Muscle layer of duodenum (tissue), 2 donors: ENCODE data around the gene CEP85.

Experiments
- H3K27ac ChIP-seq: one replicate; pipeline ENCODE4 v1.7.0; 2013; ENCODE audit warnings: mild to moderate bottlenecking, low read length
- H3K27me3 ChIP-seq: one replicate; pipeline ENCODE4 v1.7.0; 2013; ENCODE audit warnings: low read depth, mild to moderate bottlenecking, control low read depth, low read length
- H3K36me3 ChIP-seq, 2 donors: one replicate each; pipeline ENCODE4 v1.7.0; 2013; ENCODE audit warnings: low read length in 2 of 2, control low read depth in 1 of 2, mild to moderate bottlenecking in 1 of 2; ENCODE audit not compliant: insufficient read depth in 2 of 2, control insufficient read depth in 1 of 2
- H3K4me1 ChIP-seq, 2 donors: one replicate each; pipeline ENCODE4 v1.7.0; 2013; ENCODE audit warnings: low read length in 2 of 2, mild to moderate bottlenecking in 2 of 2, control low read depth in 1 of 2, moderate library complexity in 1 of 2; ENCODE audit not compliant: insufficient read depth in 2 of 2, control insufficient read depth in 1 of 2
- H3K4me3 ChIP-seq, 2 donors: one replicate each; pipeline ENCODE4 v1.7.0; 2013; ENCODE audit warnings: low read length in 2 of 2, low read depth in 1 of 2, mild to moderate bottlenecking in 1 of 2
- H3K9me3 ChIP-seq, 2 donors: one replicate each; pipeline ENCODE4 v1.7.0; 2013; ENCODE audit warnings: low read length in 2 of 2, control low read depth in 1 of 2, mild to moderate bottlenecking in 1 of 2; ENCODE audit not compliant: control insufficient read depth in 1 of 2
- donor health status: healthy.

Gene CEP85, protein sequence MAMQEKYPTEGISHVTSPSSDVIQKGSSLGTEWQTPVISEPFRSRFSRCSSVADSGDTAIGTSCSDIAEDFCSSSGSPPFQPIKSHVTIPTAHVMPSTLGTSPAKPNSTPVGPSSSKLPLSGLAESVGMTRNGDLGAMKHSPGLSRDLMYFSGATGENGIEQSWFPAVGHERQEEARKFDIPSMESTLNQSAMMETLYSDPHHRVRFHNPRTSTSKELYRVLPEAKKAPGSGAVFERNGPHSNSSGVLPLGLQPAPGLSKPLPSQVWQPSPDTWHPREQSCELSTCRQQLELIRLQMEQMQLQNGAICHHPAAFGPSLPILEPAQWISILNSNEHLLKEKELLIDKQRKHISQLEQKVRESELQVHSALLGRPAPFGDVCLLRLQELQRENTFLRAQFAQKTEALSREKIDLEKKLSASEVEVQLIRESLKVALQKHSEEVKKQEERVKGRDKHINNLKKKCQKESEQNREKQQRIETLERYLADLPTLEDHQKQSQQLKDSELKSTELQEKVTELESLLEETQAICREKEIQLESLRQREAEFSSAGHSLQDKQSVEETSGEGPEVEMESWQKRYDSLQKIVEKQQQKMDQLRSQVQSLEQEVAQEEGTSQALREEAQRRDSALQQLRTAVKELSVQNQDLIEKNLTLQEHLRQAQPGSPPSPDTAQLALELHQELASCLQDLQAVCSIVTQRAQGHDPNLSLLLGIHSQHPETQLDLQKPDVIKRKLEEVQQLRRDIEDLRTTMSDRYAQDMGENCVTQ

DNA sequence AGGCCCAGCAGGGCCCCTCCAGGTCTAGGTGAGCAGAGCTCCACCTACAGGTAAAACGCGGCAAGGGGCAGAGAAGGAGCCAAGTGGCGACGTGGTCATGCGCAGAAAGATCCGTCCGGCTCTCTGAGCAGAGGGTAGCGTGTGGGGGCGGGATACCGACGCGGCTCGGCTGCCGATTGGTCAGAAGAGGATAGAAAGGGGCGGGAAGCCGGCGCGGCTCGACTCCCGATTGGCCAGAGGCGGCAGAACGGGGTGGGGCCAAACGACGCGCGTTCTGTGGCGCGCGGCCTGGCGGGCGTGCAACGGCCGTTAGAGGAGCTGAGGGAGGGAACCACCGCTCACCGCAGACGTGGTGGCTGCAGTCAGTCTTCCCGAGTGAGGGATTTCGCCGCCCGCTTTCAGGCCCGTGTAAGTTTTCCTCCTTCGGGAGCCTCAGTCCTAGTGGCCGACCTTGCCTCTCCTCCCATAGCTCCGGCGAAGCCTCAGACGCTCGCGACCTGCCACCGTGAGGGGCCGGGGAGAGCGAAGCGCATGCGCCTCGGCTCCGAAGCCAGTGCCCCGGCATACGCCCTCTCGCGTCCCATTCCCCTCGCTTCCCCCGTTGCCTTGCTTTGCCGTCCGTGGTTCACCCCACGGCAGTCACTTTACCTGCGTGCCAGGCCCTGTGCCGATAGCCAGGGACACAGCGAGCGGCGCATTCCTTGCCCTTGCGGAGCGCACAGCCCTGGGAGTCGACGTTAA, at the start of gene CEP85:
CEP85 (plus strand) TSS at position 298 of the 741 bp plus-strand sequence. CDS start 5,584 bp downstream, outside the sequence.
- Histone ChIP-seq H3K27ac (peak within 1 kb of the TSS; percentile 93), H3K27me3 (no peaks in the 10 kb centered on the region), H3K4me1 (peaks cover 4 to 5% of the 10 kb centered on the region in 2 donors), H3K9me3 (no peaks in the 10 kb centered on the region), H3K36me3 (no peaks in the 10 kb centered on the region), H3K4me3 (peak within 1 kb of the TSS; percentile 79 to 89)

DNA sequence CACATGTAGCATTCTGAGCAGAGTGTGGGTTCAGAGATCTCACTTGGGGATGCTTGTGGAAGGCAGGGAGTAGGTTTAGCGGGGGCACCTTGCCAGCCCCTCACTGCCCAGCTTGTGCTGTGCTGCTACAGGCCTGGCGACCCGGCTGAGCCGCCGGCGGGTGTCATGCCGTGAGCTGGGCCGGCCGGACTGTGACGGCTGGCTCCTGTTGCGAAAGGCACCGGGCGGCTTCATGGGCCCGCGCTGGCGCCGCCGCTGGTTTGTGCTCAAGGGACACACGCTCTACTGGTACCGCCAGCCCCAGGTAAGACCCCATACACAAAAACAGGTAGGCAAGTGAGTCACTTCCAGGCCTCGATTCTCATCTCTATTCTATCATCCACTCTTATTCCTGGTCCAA, 49.1 kb upstream of the CEP85 start:
- no peaks in the 10 kb centered on the region for H3K27me3 ChIP-seq
- no peaks in the 10 kb centered on the region for H3K9me3 ChIP-seq
- no peak overlapping the region for H3K4me3 ChIP-seq
- no peak overlapping the region for H3K27ac ChIP-seq
- H3K4me1 ChIP-seq: no peaks in the 10 kb centered on the region
- H3K36me3 ChIP-seq: no peaks in the 10 kb centered on the region

DNA sequence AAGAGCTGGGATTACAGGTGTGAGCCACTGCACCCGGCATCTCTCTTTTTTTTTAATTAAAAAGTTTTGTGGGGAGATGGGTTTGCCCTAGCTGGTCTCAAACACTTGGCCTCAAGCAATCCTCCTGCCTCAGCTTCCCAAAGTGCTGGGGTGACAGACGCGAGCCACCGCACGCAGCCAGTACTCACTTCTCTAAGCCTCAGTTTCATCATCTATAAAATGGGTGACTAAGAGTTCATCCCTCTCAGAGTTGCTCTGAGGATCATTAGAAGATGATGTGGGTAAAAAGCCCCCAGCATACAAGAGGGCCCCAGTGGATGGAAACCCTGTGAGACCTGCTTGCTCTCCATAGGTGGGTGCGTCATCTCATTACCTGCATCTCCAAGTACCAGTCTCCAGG, 46.1 kb upstream of the CEP85 start:
- H3K9me3 ChIP-seq: no peaks in the 10 kb centered on the region
- H3K36me3 ChIP-seq: no peaks in the 10 kb centered on the region

DNA sequence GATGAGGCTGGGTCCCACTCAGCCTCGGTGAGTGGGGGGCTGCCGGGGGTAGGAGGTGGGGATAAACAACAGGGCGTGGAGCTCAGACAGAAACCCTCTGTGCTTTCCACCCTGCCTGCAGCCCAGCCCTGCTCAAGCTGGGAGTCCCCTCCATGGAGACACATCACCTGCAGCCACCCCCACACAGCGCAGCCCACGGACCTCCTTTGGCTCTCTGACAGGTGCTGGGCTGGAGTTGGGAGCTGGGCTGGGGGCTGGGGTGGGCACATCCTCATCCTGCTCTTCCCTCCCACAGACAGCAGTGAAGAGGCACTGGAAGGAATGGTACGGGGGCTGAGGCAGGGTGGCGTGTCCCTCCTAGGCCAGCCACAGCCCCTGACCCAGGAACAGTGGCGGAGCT, 45.5 kb upstream of the CEP85 start:
- no peaks in the 10 kb centered on the region for H3K4me1 ChIP-seq
- no peak overlapping the region for H3K4me3 ChIP-seq
- no peaks in the 10 kb centered on the region for H3K36me3 ChIP-seq
- no peaks in the 10 kb centered on the region for H3K27me3 ChIP-seq
- no peak overlapping the region for H3K27ac ChIP-seq
- H3K9me3 ChIP-seq: no peaks in the 10 kb centered on the region

More for the DNA sequence above, 46.1 kb upstream of the CEP85 start:
- Histone ChIP-seq H3K4me3 (no peak overlapping the region), H3K27ac (no peak overlapping the region), H3K27me3 (no peaks in the 10 kb centered on the region), H3K4me1 (no peaks in the 10 kb centered on the region)

DNA sequence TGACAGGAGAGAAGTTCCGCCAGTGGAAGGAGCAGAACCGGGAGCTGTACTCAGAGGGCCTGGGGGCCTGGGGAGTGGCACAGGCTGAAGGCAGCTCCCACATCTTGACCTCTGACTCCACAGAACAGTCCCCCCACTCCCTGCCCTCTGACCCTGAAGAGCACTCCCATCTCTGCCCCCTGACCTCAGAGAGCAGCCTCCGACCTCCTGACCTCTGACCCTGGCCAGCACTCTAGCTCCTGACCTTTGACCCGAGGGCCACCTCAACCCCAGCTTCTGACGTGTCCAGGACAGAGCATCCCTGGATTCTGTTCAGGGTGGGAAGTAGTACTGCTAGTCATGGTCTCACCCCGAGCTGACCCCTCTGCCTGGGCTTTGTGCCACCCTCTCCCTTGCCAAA, 44.7 kb upstream of the CEP85 start:
- Histone ChIP-seq H3K4me3 (no peak overlapping the region), H3K36me3 (no peaks in the 10 kb centered on the region), H3K9me3 (no peaks in the 10 kb centered on the region), H3K27ac (no peak overlapping the region), H3K27me3 (no peaks in the 10 kb centered on the region), H3K4me1 (no peaks in the 10 kb centered on the region)

DNA sequence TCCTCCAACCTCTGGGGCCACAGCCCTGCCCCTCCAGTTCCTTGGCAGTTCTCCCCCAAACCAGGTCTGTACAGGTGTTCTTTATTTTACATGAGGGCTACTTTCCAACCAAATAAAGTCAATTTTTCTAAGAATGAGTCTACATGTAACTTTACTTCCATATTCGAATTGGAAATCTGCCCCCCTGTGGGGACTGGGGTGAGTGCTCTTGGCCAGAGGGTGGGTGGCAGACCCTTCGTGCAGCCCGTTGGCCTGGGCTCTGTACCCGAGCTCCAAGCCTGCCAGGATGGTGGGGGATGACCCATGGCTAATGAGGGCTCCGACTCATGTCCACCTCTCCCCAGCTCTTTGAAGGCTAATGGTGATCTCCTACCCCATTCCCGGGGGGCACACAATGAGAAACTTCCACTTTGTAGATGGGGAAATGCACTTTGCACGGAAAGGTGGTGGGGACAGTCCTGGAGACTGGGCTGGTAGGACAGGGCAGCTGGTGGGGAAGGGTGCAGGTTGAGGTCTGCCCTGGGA, 44.2 kb upstream of the CEP85 start:
- no peak overlapping the region for H3K27ac ChIP-seq

DNA sequence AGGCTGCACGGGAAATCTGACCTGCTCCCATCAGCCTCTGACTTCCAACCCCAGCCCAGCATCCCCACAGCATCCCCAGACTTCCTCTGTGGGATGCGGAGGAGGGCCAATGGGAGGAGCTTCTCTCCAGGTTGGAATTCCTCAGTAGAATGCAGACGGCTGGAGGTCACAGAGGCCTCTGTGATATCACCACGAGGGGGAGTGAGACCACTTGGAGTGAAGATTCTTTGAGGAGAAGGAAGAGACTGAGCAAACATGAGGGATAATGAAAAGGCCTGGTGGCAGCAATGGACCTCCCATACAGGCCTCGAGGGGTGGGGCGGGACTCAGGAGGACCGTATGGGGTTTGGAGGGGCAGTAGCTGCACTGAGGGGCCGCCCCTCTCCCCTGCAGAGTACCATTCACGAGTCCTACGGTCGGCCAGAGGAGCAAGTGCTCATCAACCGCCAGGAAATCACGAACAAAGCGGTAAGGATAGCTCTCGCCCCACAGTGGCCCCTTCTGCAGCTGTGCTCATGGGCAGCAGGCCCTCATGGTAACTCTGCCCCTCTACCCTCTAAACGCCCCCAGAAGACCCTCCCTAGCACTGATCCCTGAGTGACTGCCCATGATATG, 43.5 kb upstream of the CEP85 start, which contains the start of gene CATSPER4:
CATSPER4 (plus strand) TSS at position 230 of the 615 bp plus-strand sequence; CDS start at position 256, 26 bp downstream.
- Histone ChIP-seq H3K27ac (no peak within 1 kb of the TSS), H3K4me3 (no peak within 1 kb of the TSS), H3K36me3 (no peaks in the 10 kb centered on the region), H3K4me1 (no peaks in the 10 kb centered on the region), H3K27me3 (no peaks in the 10 kb centered on the region), H3K9me3 (no peaks in the 10 kb centered on the region)

More for the DNA sequence above, 44.2 kb upstream of the CEP85 start:
- Histone ChIP-seq H3K27me3 (no peaks in the 10 kb centered on the region), H3K36me3 (no peaks in the 10 kb centered on the region), H3K4me1 (no peaks in the 10 kb centered on the region), H3K4me3 (no peak overlapping the region), H3K9me3 (no peaks in the 10 kb centered on the region)

DNA sequence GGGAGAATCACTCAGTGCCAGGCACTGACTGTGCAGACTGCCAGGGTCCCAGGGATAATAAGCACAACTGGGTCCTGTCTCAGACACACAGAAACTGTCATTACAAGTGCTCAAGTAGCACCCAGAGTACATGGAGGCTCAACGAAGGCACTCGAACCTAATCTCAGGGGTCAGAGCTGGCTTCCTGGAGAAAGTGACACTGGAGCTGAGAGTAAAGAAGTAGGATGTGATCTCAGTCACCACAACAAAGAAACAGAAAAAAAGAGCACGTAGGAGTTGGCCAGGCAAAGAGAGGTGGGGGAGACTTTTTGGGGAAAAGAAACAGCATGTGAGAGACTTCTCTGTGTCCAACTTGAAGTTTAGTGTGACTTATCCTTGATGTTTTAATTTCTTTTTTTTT, 42.3 kb upstream of the CEP85 start:
- H3K27me3 ChIP-seq: no peaks in the 10 kb centered on the region
- no peak overlapping the region for H3K4me3 ChIP-seq
- H3K27ac ChIP-seq: no peak overlapping the region
- H3K9me3 ChIP-seq: no peaks in the 10 kb centered on the region
- no peaks in the 10 kb centered on the region for H3K4me1 ChIP-seq
- no peaks in the 10 kb centered on the region for H3K36me3 ChIP-seq

DNA sequence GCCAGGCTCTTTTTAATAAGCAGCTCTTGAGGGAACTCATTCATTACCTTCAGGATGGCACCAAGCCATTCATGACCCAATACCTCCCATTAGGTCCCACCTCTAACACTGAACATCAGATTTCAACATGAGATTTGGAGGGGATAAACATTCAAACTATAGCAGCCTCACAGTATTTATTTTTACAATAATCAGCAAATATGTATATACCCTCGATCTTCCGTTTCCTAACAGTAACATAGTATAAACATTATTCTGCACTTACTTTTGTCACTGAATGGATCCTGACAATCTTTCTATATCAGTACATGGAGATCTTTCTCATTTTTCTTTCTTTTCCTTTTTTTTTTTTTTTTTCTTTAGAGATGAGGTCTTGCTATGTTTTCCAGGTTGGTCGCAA, 38.2 kb upstream of the CEP85 start:
- no peaks in the 10 kb centered on the region for H3K9me3 ChIP-seq
- H3K4me3 ChIP-seq: no peak overlapping the region
- no peaks in the 10 kb centered on the region for H3K4me1 ChIP-seq
- H3K36me3 ChIP-seq: no peaks in the 10 kb centered on the region
- no peaks in the 10 kb centered on the region for H3K27me3 ChIP-seq
- H3K27ac ChIP-seq: no peak overlapping the region

DNA sequence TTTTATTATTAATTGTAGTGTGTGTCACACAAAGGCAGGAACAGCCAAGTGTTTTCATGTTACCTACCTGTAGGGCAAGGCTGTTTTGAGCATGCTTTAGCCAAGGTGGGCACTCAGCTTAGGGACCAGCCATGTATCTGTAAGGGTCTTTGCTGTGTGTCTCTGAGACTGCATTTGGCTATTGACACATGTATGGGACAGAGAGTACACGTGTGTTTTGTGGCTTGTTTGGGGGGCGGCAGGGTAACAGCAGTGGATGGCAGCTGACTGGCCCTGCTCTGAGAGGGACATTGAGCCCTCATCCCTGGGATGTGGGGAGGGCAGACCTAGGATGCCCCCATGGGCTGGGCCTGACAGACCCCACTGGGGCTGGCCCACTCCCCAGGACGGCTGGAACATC, 36.7 kb upstream of the CEP85 start:
- H3K9me3 ChIP-seq: no peaks in the 10 kb centered on the region
- H3K27ac ChIP-seq: no peak overlapping the region
- H3K27me3 ChIP-seq: no peaks in the 10 kb centered on the region
- H3K4me1 ChIP-seq: no peaks in the 10 kb centered on the region
- H3K36me3 ChIP-seq: no peaks in the 10 kb centered on the region
- H3K4me3 ChIP-seq: no peak overlapping the region
